Neuron (in vitro differentiated cells): Measurements from ENCODE around the gene ENG.

Source experiments
- H2AFZ ChIP-seq: one replicate; pipeline ENCODE4 v1.6.1; 2013; ENCODE audit warnings: low read depth, mild to moderate bottlenecking, inconsistent platforms, low read length, moderate library complexity
- H3K27me3 ChIP-seq: one replicate; pipeline ENCODE4 v1.6.1; 2013; ENCODE audit warnings: low read length; ENCODE audit not compliant: insufficient read depth
- H3K36me3 ChIP-seq: one replicate; pipeline ENCODE4 v1.6.1; 2013; ENCODE audit warnings: low read length; ENCODE audit not compliant: insufficient read depth
- H3K4me1 ChIP-seq: one replicate; pipeline ENCODE4 v1.6.1; 2013; ENCODE audit warnings: low read length; ENCODE audit not compliant: insufficient read depth
- H3K4me3 ChIP-seq: 2 replicates; pipeline ENCODE4 v1.5.1; 2013; ENCODE audit warnings: mild to moderate bottlenecking, low read length, moderate library complexity
- H3K9me3 ChIP-seq: one replicate; pipeline ENCODE4 v1.6.1; 2013; ENCODE audit warnings: low read length

ENG gene

GRCh38 chr9:127867356-127868277 lies 13.2 kb upstream of the ENG start:
- Histone ChIP-seq H3K4me3 (no peak overlapping the region), H2AFZ (no peak overlapping the region), H3K4me1 (peaks cover 6% of the 10 kb centered on the region), H3K27me3 (no peaks in the 10 kb centered on the region), H3K36me3 (peaks cover 2% of the 10 kb centered on the region), H3K9me3 (no peaks in the 10 kb centered on the region)

- Histone ChIP-seq H3K27me3 (no peaks in the 10 kb centered on the region), H3K4me3 (no peak overlapping the region), H3K36me3 (peaks cover 2% of the 10 kb centered on the region), H3K9me3 (no peaks in the 10 kb centered on the region), H2AFZ (no peak overlapping the region), H3K4me1 (peaks cover 3% of the 10 kb centered on the region)
Observed at GRCh38 chr9:127866535-127866934, 12.1 kb upstream of the ENG start.

GRCh38 chr9:127865645-127866464 lies 11.4 kb upstream of the ENG start:
- Histone ChIP-seq H3K4me3 (no peak overlapping the region), H3K9me3 (no peaks in the 10 kb centered on the region), H3K27me3 (no peaks in the 10 kb centered on the region), H2AFZ (no peak overlapping the region), H3K36me3 (peaks cover 2% of the 10 kb centered on the region), H3K4me1 (peaks cover 3% of the 10 kb centered on the region)

GRCh38 chr9:127863191-127863621 lies 8.7 kb upstream of the ENG start:
- Histone ChIP-seq H3K27me3 (no peaks in the 10 kb centered on the region), H3K4me3 (no peak overlapping the region), H3K36me3 (peaks cover 2% of the 10 kb centered on the region), H2AFZ (no peak overlapping the region), H3K9me3 (no peaks in the 10 kb centered on the region), H3K4me1 (peaks cover 3% of the 10 kb centered on the region)

GRCh38 chr9:127862075-127863011 lies 7.9 kb upstream of the ENG start:
- no peak overlapping the region for H2AFZ ChIP-seq
- H3K4me3 ChIP-seq, result no peak overlapping the region
- peaks cover 3% of the 10 kb centered on the region for H3K4me1 ChIP-seq
- no peaks in the 10 kb centered on the region for H3K9me3 ChIP-seq
- H3K27me3 ChIP-seq, result no peaks in the 10 kb centered on the region
- H3K36me3 ChIP-seq, result no peaks in the 10 kb centered on the region

- no peaks in the 10 kb centered on the region for H3K27me3 ChIP-seq
- no peaks in the 10 kb centered on the region for H3K36me3 ChIP-seq
- no peak overlapping the region for H2AFZ ChIP-seq
- H3K4me3 ChIP-seq, result no peak overlapping the region
- peaks cover 3% of the 10 kb centered on the region for H3K4me1 ChIP-seq
- no peaks in the 10 kb centered on the region for H3K9me3 ChIP-seq
Observed at GRCh38 chr9:127860779-127861178, 6.3 kb upstream of the ENG start.

- peaks cover 3% of the 10 kb centered on the region for H3K4me1 ChIP-seq
- no peaks in the 10 kb centered on the region for H3K27me3 ChIP-seq
- H3K36me3 ChIP-seq, result no peaks in the 10 kb centered on the region
- no peak overlapping the region for H2AFZ ChIP-seq
- no peaks in the 10 kb centered on the region for H3K9me3 ChIP-seq
- H3K4me3 ChIP-seq, result no peak overlapping the region
Observed at GRCh38 chr9:127860260-127860659, 5.8 kb upstream of the ENG start.

GRCh38 chr9:127858041-127858512 lies 3.6 kb upstream of the ENG start:
- H3K9me3 ChIP-seq, result no peaks in the 10 kb centered on the region
- no peak overlapping the region for H3K4me3 ChIP-seq
- no peaks in the 10 kb centered on the region for H3K4me1 ChIP-seq
- no peak overlapping the region for H2AFZ ChIP-seq
- H3K36me3 ChIP-seq, result no peaks in the 10 kb centered on the region
- peaks cover 2% of the 10 kb centered on the region for H3K27me3 ChIP-seq

GRCh38 chr9:127857278-127857677 lies 2.8 kb upstream of the ENG start:
- H3K36me3 ChIP-seq, result no peaks in the 10 kb centered on the region
- no peaks in the 10 kb centered on the region for H3K4me1 ChIP-seq
- H3K9me3 ChIP-seq, result no peaks in the 10 kb centered on the region
- H3K27me3 ChIP-seq, result peaks cover 2% of the 10 kb centered on the region
- no peak overlapping the region for H3K4me3 ChIP-seq
- no peak overlapping the region for H2AFZ ChIP-seq

- no peaks in the 10 kb centered on the region for H3K9me3 ChIP-seq
- H2AFZ ChIP-seq, result no peak overlapping the region
- H3K4me1 ChIP-seq, result no peaks in the 10 kb centered on the region
- no peak overlapping the region for H3K4me3 ChIP-seq
- H3K36me3 ChIP-seq, result no peaks in the 10 kb centered on the region
- peaks cover 2% of the 10 kb centered on the region for H3K27me3 ChIP-seq
Observed at GRCh38 chr9:127856729-127857116, 2.3 kb upstream of the ENG start.

- Histone ChIP-seq H3K9me3 (no peaks in the 10 kb centered on the region), H3K4me3 (no peak overlapping the region), H2AFZ (no peak overlapping the region), H3K4me1 (no peaks in the 10 kb centered on the region), H3K27me3 (peaks cover 2% of the 10 kb centered on the region), H3K36me3 (no peaks in the 10 kb centered on the region)
Observed at GRCh38 chr9:127856094-127856728, 1.8 kb upstream of the ENG start.

GRCh38 chr9:127855522-127855921 lies 1.1 kb upstream of the ENG start:
- Histone ChIP-seq H3K4me1 (no peaks in the 10 kb centered on the region), H3K9me3 (no peaks in the 10 kb centered on the region)

More at GRCh38 chr9:127855522-127855921, 1.1 kb upstream of the ENG start:
- Histone ChIP-seq H3K27me3 (peaks cover 2% of the 10 kb centered on the region), H3K36me3 (no peaks in the 10 kb centered on the region), H2AFZ (no peak overlapping the region), H3K4me3 (no peak overlapping the region)
